Fibroblast of the conjunctiva (primary cell): ENCODE data around the gene KIAA1217.

Source experiments
- DNase-seq: peaks from one replicate; pipeline ENCODE4 v3.0.0-alpha.2; 2010; ENCODE audit warnings: low read depth

Gene KIAA1217

DNA sequence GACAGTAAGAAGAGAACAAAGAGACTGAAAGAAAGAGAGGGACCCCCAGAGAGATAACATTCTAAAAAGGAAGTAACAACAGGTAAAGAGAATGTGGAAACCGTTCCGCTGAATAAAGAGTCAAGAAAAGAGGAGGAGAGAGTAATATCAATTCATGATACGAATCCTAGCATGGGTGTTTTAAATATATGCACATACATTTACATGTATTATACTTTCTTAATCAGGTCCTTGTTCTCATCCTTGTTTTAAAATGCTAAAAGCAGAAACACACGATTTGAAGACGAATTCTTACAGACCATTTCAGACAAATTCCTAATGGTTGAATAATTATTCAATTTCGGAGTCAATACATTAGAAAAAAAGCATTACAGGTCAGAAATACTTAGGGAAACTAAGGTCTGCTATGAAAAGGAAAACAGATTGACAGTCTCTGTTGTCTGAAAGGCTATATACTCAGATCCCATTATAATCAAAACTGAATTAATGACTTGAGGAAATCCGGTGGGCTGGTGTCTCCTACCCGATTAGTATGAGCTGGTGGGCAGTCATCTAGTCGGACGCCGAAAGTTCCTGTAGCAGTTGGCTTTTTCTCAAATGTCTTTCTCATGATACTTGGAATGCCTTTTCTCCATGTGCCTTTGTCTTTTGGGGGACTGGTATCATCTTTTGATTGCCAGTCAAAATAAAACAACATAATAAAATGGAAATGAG lies 387.4 kb downstream of the KIAA1217 start:
- no peak for DNase-seq

DNA sequence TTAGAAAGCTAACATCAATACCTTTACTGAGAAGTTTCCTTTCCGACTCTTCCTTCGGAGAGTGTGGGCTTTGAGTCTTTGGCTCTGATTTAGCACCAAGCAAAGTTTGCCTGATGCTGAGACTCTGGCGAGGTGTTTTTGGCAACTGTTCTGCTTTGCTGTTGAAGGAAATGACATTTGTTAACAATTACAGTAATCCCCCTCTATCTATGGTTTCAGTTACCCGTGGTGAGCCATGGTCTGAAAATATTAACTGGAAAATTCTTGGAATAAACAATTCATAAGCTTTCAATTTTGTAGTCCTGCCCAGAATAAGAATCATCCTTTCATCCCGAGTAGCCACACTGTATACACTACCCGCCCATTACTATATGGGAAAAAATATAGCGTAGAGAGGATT lies 388.5 kb downstream of the KIAA1217 start:
- DNase-seq = peak; percentile 23
